Esophagus muscularis mucosa (tissue), 3 donors: ENCODE results near the gene DEDD2.

Experiments used
- CTCF ChIP-seq, 3 experiments: fragments of 200-600 bp in 2 of 3; fragments of 450-650 bp in 1 of 3; sonication (generic) in 2 of 3; IDR thresholded peaks; one replicate each; pipeline ENCODE4 v1.5.1; 2017 to 2019; ENCODE audit warnings: antibody characterized with exemption in 3 of 3, mild to moderate bottlenecking in 2 of 3, moderate library complexity in 1 of 3
- POLR2A ChIP-seq: fragments of 450-650 bp; IDR thresholded peaks from one replicate; pipeline ENCODE4 v1.6.1; 2017; ENCODE audit warnings: antibody characterized with exemption, moderate library complexity, mild to moderate bottlenecking, low read depth
- POLR2AphosphoS5 ChIP-seq, 2 donors: sonication (generic); formaldehyde crosslinking; IDR thresholded peaks; one replicate each; pipeline ENCODE4 v1.6.1; 2017; ENCODE audit warnings: antibody characterized with exemption in 2 of 2

- TF ChIP-seq CTCF (IDR thresholded peaks at IDR 0.05) (no peak), POLR2AphosphoS5 (IDR thresholded peaks at IDR 0.05) (no peak), POLR2A (no peak)
These were observed 8.3 kb upstream of the DEDD2 start for GRCh38 chr19:42225718-42226292.
